Endodermal cell (in vitro differentiated cells): Measurements from ENCODE around the gene IL12RB2. TPM values are rescaled to one million over a fixed set of nuclear protein-coding genes. Genes with fewer than 3 reads are reported as not detected.

Experiments
- DNase-seq: peaks from one replicate; pipeline ENCODE4 v3.0.0-alpha.2; 2017
- H3K27ac ChIP-seq: 2 replicates; pipeline ENCODE4 v1.5.1; 2013; ENCODE audit warnings: mild to moderate bottlenecking, low read depth, low read length, moderate library complexity
- H3K27me3 ChIP-seq: 2 replicates; pipeline ENCODE4 v1.6.1; 2013; ENCODE audit warnings: mild to moderate bottlenecking, low read length, moderate library complexity; ENCODE audit not compliant: insufficient read depth, control insufficient read depth, poor library complexity, severe bottlenecking
- H3K36me3 ChIP-seq: 2 replicates; pipeline ENCODE4 v1.7.0; 2013; ENCODE audit warnings: mild to moderate bottlenecking, low read length, moderate library complexity; ENCODE audit not compliant: control insufficient read depth, insufficient read depth
- H3K4me1 ChIP-seq: one replicate; pipeline ENCODE4 v1.7.0; 2013; ENCODE audit warnings: low read length; ENCODE audit not compliant: control insufficient read depth, insufficient read depth
- H3K4me3 ChIP-seq: 2 replicates; pipeline ENCODE4 v1.5.1; 2013; ENCODE audit warnings: mild to moderate bottlenecking, low read length, moderate library complexity
- H3K9ac ChIP-seq: 2 replicates; pipeline ENCODE4 v1.6.1; 2013; ENCODE audit warnings: mild to moderate bottlenecking, low read length, moderate library complexity; ENCODE audit not compliant: poor library complexity, severe bottlenecking; ENCODE audit errors: extremely low read depth
- H3K9me3 ChIP-seq: 2 replicates; pipeline ENCODE4 v1.6.1; 2013; ENCODE audit warnings: mild to moderate bottlenecking, low read length, moderate library complexity; ENCODE audit not compliant: control insufficient read depth
- H3K27ac Mint-ChIP-seq: 2 replicates; pipeline ENCODE4 v1.8.0; 2020; ENCODE audit warnings: mixed read lengths
- H3K27me3 Mint-ChIP-seq: 2 replicates; pipeline ENCODE4 v1.8.0; 2021; ENCODE audit warnings: mild to moderate bottlenecking, mixed read lengths; ENCODE audit not compliant: insufficient read depth
- H3K36me3 Mint-ChIP-seq: 2 replicates; pipeline ENCODE4 v1.8.0; 2020; ENCODE audit warnings: low read depth, mixed read lengths
- H3K4me1 Mint-ChIP-seq: 2 replicates; pipeline ENCODE4 v1.8.0; 2020; ENCODE audit warnings: mixed read lengths
- H3K4me3 Mint-ChIP-seq: 2 replicates; pipeline ENCODE4 v1.8.0; 2020; ENCODE audit warnings: mild to moderate bottlenecking, moderate library complexity, mixed read lengths
- H3K9me3 Mint-ChIP-seq: 2 replicates; pipeline ENCODE4 v1.8.0; 2020; ENCODE audit warnings: mild to moderate bottlenecking, mixed read lengths
- WGBS, 2 experiments: methylation state at CpG; one replicate each; pipeline versions ENCODE4 v1.1.5 to v1.1.7; 2013; ENCODE audit warnings: missing lambda C conversion rate in 2 of 2, mixed read lengths in 1 of 2; ENCODE audit not compliant: insufficient coverage in 1 of 2, insufficient read length in 1 of 2; 5-methylcytosine and 5-hydroxymethylcytosine counted together
- total RNA-seq, 2 donors: library from RNA; stranded (reverse); fragmentation: NEBNext Ultra II Directional in 1 of 2; extraction: Animal tissue kit (Norgen Biotek cat#: 25700) in 1 of 2; gene quantifications; 2 replicates in 1 of 2; 3 replicates in 1 of 2; pipeline ENCODE4 v1.2.1, GENCODE V29; 2021
- TF ChIP-seq, protein P1 (sequence below): fragments of 200-600 bp; sonication (generic); conservative IDR thresholded peaks from 2 replicates; pipeline ENCODE4 v1.5.0; 2021; ENCODE audit warnings: antibody characterized with exemption, mild to moderate bottlenecking

The IL12RB2 gene
- total RNA-seq, 2 donors from 2014 or later: 0.29 TPM; not detected in 1

DNA sequence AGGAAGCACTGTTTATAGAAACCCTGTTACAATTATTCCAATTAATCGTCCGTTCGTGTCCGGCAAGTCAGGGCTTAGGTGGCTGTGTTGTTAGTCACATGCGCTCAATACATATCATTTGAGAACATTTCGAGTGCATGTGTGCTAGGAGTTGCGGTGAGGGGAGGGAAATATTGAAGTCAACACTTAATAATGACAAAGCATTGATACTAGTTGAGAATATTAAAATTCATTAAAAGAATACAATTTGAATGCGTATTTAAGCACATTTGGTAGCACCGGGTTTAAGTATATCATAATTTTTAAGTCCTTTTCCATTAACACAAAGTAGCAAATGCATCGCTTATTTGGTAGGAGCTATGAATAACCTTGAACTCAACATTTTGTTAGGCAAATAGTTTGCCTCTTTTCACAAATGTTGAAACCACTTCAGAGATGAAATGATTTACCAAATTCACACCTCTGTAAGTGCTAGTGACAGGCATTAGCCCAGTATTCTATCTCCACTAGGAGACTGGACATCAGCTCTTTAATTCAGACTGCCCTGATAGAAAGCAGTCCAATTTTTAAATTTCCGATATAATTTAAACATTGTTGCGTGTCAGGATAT is 123.6 kb downstream of the IL12RB2 start:
- no peak overlapping the region for H3K27ac ChIP-seq
- Mint-ChIP-seq H3K27me3 (peaks cover 10% of the 10 kb centered on the region), H3K4me1 (peaks cover 24% of the 10 kb centered on the region), H3K4me3 (peak overlapping the region; percentile 98), H3K9me3 (no peaks in the 10 kb centered on the region), H3K27ac (peak overlapping the region; percentile 96), H3K36me3 (peaks cover 22% of the 10 kb centered on the region)
- H3K36me3 ChIP-seq: peaks cover 6% of the 10 kb centered on the region
- peak overlapping the region; percentile 72 for H3K9ac ChIP-seq
- no peaks in the 10 kb centered on the region for H3K27me3 ChIP-seq
- no peak for DNase-seq
- H3K9me3 ChIP-seq: no peaks in the 10 kb centered on the region
- TF ChIP-seq, protein P1, sequence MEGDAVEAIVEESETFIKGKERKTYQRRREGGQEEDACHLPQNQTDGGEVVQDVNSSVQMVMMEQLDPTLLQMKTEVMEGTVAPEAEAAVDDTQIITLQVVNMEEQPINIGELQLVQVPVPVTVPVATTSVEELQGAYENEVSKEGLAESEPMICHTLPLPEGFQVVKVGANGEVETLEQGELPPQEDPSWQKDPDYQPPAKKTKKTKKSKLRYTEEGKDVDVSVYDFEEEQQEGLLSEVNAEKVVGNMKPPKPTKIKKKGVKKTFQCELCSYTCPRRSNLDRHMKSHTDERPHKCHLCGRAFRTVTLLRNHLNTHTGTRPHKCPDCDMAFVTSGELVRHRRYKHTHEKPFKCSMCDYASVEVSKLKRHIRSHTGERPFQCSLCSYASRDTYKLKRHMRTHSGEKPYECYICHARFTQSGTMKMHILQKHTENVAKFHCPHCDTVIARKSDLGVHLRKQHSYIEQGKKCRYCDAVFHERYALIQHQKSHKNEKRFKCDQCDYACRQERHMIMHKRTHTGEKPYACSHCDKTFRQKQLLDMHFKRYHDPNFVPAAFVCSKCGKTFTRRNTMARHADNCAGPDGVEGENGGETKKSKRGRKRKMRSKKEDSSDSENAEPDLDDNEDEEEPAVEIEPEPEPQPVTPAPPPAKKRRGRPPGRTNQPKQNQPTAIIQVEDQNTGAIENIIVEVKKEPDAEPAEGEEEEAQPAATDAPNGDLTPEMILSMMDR: no peak
- 32 to 84% methylated on average over 2 to 10 of the region's 12 CpGs for WGBS, 2 experiments
- H3K4me1 ChIP-seq: no peaks in the 10 kb centered on the region
- H3K4me3 ChIP-seq: peak overlapping the region; percentile 98

DNA sequence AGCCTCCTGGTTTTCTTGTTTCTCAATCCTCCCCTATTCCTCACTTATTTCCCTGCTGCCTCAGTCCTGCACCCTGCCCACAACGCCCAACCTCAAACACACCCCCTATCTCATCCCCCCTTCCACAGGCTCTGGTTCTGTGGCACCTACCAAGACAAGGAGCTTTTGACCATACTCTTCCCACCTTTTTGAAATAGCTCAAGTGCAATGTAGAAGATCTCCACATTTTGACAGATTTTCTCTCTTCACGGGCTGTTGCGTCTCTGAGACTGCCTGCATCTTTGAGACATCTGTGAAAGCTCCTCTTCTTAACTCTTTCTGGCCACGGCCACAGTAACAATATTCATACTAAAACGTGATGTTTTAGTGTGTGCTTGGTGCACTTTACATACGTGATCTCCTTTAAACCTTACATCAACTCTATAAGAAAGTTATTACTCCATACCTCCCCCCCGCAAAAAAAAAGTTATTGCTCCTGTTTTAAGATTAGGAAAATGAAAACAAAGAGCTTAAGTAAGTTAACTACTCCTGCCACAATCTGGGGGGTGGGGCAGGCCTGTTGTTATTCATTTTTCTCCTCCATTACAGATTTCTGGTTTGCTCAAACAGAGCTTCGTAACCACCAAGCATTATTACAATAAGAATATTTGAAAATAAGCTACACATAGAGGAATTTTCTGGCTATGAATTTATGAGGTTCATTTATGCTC is 124.4 kb downstream of the IL12RB2 start:
- H3K4me3 ChIP-seq: peak overlapping the region; percentile 98
- peak overlapping the region; percentile 98 for H3K4me3 Mint-ChIP-seq
- H3K27ac ChIP-seq: no peak overlapping the region
- H3K36me3 Mint-ChIP-seq: peaks cover 22% of the 10 kb centered on the region
- TF ChIP-seq, protein P1: no peak
- H3K9ac ChIP-seq: no peak overlapping the region
- peak; percentile 59 for DNase-seq
- peaks cover 21% of the 10 kb centered on the region for H3K4me1 Mint-ChIP-seq
- H3K9me3 ChIP-seq: no peaks in the 10 kb centered on the region
- H3K36me3 ChIP-seq: peaks cover 6% of the 10 kb centered on the region
- H3K9me3 Mint-ChIP-seq: no peaks in the 10 kb centered on the region
- H3K4me1 ChIP-seq: no peaks in the 10 kb centered on the region
- H3K27me3 Mint-ChIP-seq: peaks cover 10% of the 10 kb centered on the region
- H3K27me3 ChIP-seq: no peaks in the 10 kb centered on the region
- H3K27ac Mint-ChIP-seq: no peak overlapping the region
- 58 to 64% methylated on average over 3 to 7 of the region's 8 CpGs for WGBS, 2 experiments

- DNase-seq: no peak
- WGBS, 2 experiments: 86 to 91% methylated on average over 1 of the region's 1 CpG
- H3K4me1 Mint-ChIP-seq: peaks cover 16% of the 10 kb centered on the region
Measured at GRCh38 chr1:67432745-67433144, 125.1 kb downstream of the IL12RB2 start.

More at GRCh38 chr1:67432745-67433144, 125.1 kb downstream of the IL12RB2 start:
- H3K9me3 ChIP-seq: no peaks in the 10 kb centered on the region
- H3K9ac ChIP-seq: no peak overlapping the region
- Mint-ChIP-seq H3K27ac (no peak overlapping the region), H3K27me3 (peaks cover 10% of the 10 kb centered on the region), H3K36me3 (peaks cover 18% of the 10 kb centered on the region), H3K4me3 (no peak overlapping the region), H3K9me3 (no peaks in the 10 kb centered on the region)
- H3K27ac ChIP-seq: no peak overlapping the region
- peaks cover 6% of the 10 kb centered on the region for H3K36me3 ChIP-seq
- H3K4me1 ChIP-seq: peaks cover 3% of the 10 kb centered on the region
- H3K27me3 ChIP-seq: no peaks in the 10 kb centered on the region
- H3K4me3 ChIP-seq: no peak overlapping the region
- TF ChIP-seq, protein P1: no peak
